Transverse colon (tissue), 4 donors: ENCODE data around the gene PPP2R5B. TPM values are rescaled to one million over a fixed set of nuclear protein-coding genes. Genes with fewer than 3 reads are reported as not detected.

Experiments used
- DNase-seq: peaks from one replicate; pipeline ENCODE4 v3.0.0-alpha.2; 2019
- H3K27ac ChIP-seq, 4 donors: fragments of 200-600 bp; sonication (generic); 2 replicates each; pipeline ENCODE4 v1.5.1; 2016 to 2018; ENCODE audit warnings: inconsistent platforms in 4 of 4
- H3K27me3 ChIP-seq: fragments of 200-600 bp; sonication (generic); 2 replicates; pipeline ENCODE4 v1.5.1; 2017; ENCODE audit warnings: inconsistent platforms
- H3K36me3 ChIP-seq, 4 donors: fragments of 200-600 bp; sonication (generic); 2 replicates each; pipeline ENCODE4 v1.5.1; 2017 to 2019; ENCODE audit warnings: inconsistent platforms in 4 of 4
- H3K4me1 ChIP-seq, 4 donors: fragments of 200-600 bp; sonication (generic); 2 replicates each; pipeline ENCODE4 v1.5.1; 2017 to 2020; ENCODE audit warnings: inconsistent platforms in 4 of 4
- H3K4me3 ChIP-seq, 4 donors: fragments of 200-600 bp; sonication (generic); 1 replicate in 1 of 4; 2 replicates in 3 of 4; pipeline versions ENCODE4 v1.5.1 to v1.6.1; 2017 to 2019; ENCODE audit warnings: inconsistent platforms in 4 of 4
- H3K9me3 ChIP-seq, 2 donors: fragments of 200-600 bp; sonication (generic); 2 replicates each; pipeline ENCODE4 v1.5.1; 2017 to 2019; ENCODE audit warnings: inconsistent platforms in 2 of 2
- CTCF ChIP-seq, 5 experiments: fragments of 200-600 bp in 3 of 5; fragments of 450-650 bp in 2 of 5; sonication (generic) in 3 of 5; IDR thresholded peaks; 1 replicate in 2 of 5; 2 replicates in 3 of 5; pipeline ENCODE4 v1.5.1; 2016 to 2017; ENCODE audit warnings: antibody characterized with exemption in 5 of 5, inconsistent platforms in 3 of 5, mild to moderate bottlenecking in 2 of 5, moderate library complexity in 1 of 5
- EP300 ChIP-seq: sonication (generic); formaldehyde crosslinking; IDR thresholded peaks from one replicate; pipeline ENCODE4 v1.6.1; 2017; ENCODE audit warnings: antibody characterized with exemption, low read depth
- POLR2A ChIP-seq: fragments of 450-650 bp; IDR thresholded peaks from one replicate; pipeline ENCODE4 v1.6.1; 2016; ENCODE audit warnings: antibody characterized with exemption, mild to moderate bottlenecking, moderate library complexity
- POLR2AphosphoS5 ChIP-seq, 3 donors: sonication (generic); formaldehyde crosslinking; IDR thresholded peaks; one replicate each; pipeline ENCODE4 v1.6.1; 2016; ENCODE audit warnings: antibody characterized with exemption in 3 of 3
- WGBS, 2 donors: methylation state at CpG; one replicate each; pipeline ENCODE4 v1.1.5; 2018; ENCODE audit warnings: low coverage in 1 of 2; 5-methylcytosine and 5-hydroxymethylcytosine counted together
- in situ Hi-C, 4 donors: fragments of 200-750 bp; cut with MboI; loops; one replicate each; pipeline versions ENCODE4 v1.15.0 to v1.15.1; 2017; ENCODE audit warnings: low sequenced_read_pairs in 3 of 4, low pct_ligation_motif_present in 1 of 4, low pct_unique_long_range_greater_than_20kb in 1 of 4
- intact Hi-C: fragments of 100-400 bp; cut with DNase I; formaldehyde crosslinking; loops from one replicate; pipeline ENCODE4 v1.15.1; 2023; ENCODE audit warnings: low total_unique reads
- total RNA-seq, 4 donors: library from RNA; depleted of rRNA; stranded (reverse); fragments of >200 nt; gene quantifications; one replicate each; pipeline ENCODE4 v1.1.0, GENCODE V29; 2016

Gene PPP2R5B
- total RNA-seq, 4 donors from 2014 or later = 16.7 to 38.1 (median 26.8) TPM

GRCh38 chr11:64951529-64951928 lies 27.0 kb downstream of the PPP2R5B start:
- no peak for DNase-seq
- intact Hi-C loops (no loop called here), in situ Hi-C loops (no loop called here)
- Histone ChIP-seq H3K4me3 (no peak overlapping the region), H3K9me3 (no peaks in the 10 kb centered on the region), H3K27me3 (no peaks in the 10 kb centered on the region), H3K36me3 (no peaks in the 10 kb centered on the region), H3K4me1 (no peaks in the 10 kb centered on the region), H3K27ac (no peak overlapping the region)
- TF ChIP-seq POLR2A (no peak), CTCF (IDR thresholded peaks at IDR 0.05) (no peak), EP300 (no peak), POLR2AphosphoS5 (IDR thresholded peaks at IDR 0.05) (no peak)
- 67 to 100% methylated on average over 2 to 4 of the region's 4 CpGs for WGBS, 2 donors

GRCh38 chr11:64954201-64954600 lies 29.7 kb downstream of the PPP2R5B start:
- H3K4me1 ChIP-seq = no peaks in the 10 kb centered on the region
- peak overlapping the region in 1 of 4 donors; percentile 37 for H3K27ac ChIP-seq
- TF ChIP-seq EP300 (no peak), POLR2AphosphoS5 (IDR thresholded peaks at IDR 0.05) (no peak), POLR2A (no peak), CTCF (IDR thresholded peaks at IDR 0.05) (no peak)
- intact Hi-C loops (no loop called here), in situ Hi-C loops (no loop called here)
- 44 to 53% methylated on average over 4 to 5 of the region's 5 CpGs for WGBS, 2 donors
- H3K27me3 ChIP-seq = no peaks in the 10 kb centered on the region
- no peaks in the 10 kb centered on the region for H3K9me3 ChIP-seq
- no peaks in the 10 kb centered on the region for H3K36me3 ChIP-seq
- DNase-seq = no peak
- no peak overlapping the region for H3K4me3 ChIP-seq

- in situ Hi-C loops (no loop called here), intact Hi-C loops (no loop called here)
- no peak overlapping the region for H3K4me3 ChIP-seq
- H3K9me3 ChIP-seq = no peaks in the 10 kb centered on the region
- DNase-seq = no peak
- H3K27ac ChIP-seq = no peak overlapping the region
- H3K27me3 ChIP-seq = no peaks in the 10 kb centered on the region
- H3K36me3 ChIP-seq = no peaks in the 10 kb centered on the region
- TF ChIP-seq POLR2AphosphoS5 (IDR thresholded peaks at IDR 0.05) (no peak), POLR2A (no peak), EP300 (no peak), CTCF (IDR thresholded peaks at IDR 0.05) (no peak)
- H3K4me1 ChIP-seq = no peaks in the 10 kb centered on the region
- 27 to 67% methylated on average over 1 to 3 of the region's 3 CpGs for WGBS, 2 donors
These were observed 35.0 kb downstream of the PPP2R5B start for GRCh38 chr11:64959498-64959897.

- Histone ChIP-seq H3K9me3 (no peaks in the 10 kb centered on the region), H3K36me3 (no peaks in the 10 kb centered on the region), H3K4me1 (no peaks in the 10 kb centered on the region), H3K27me3 (no peaks in the 10 kb centered on the region), H3K27ac (no peak overlapping the region), H3K4me3 (no peak overlapping the region)
- 57 to 68% methylated on average over 4 of the region's 4 CpGs for whole genome bisulfite sequencing, 2 donors
- in situ Hi-C loops = no loop called here
- no peak for DNase-seq
- intact Hi-C loops = no loop called here
- TF ChIP-seq POLR2AphosphoS5 (IDR thresholded peaks at IDR 0.05) (no peak), CTCF (IDR thresholded peaks at IDR 0.05) (no peak)
These were observed 36.2 kb downstream of the PPP2R5B start for GRCh38 chr11:64960719-64961118.
